Psoas muscle (tissue), 8 donors: ENCODE measurements around the gene TMED1. TPM values are rescaled to one million over a fixed set of nuclear protein-coding genes. Genes with fewer than 3 reads are reported as not detected.

Experiments
- ATAC-seq, 4 donors: fragments of 200-7000 bp; cut with Tn5 transposase; one replicate each; pipeline ENCODE4 v1.9.1; 2020; ENCODE audit warnings: moderate library complexity in 3 of 4, mild to moderate bottlenecking in 2 of 4
- DNase-seq, 2 donors: peaks; one replicate each; pipeline ENCODE4 v3.0.0-alpha.2; 2020
- H3K27ac ChIP-seq: fragments of 200-600 bp; one replicate; pipeline ENCODE4 v1.8.0; 2022
- H3K27me3 ChIP-seq, 3 donors: fragments of 200-600 bp in 1 of 3; one replicate each; pipeline versions ENCODE4 v1.6.1 to v1.8.0; 2013 to 2022; ENCODE audit warnings: low read length in 2 of 3, mild to moderate bottlenecking in 2 of 3, moderate library complexity in 1 of 3; ENCODE audit not compliant: insufficient read depth in 3 of 3
- H3K36me3 ChIP-seq, 2 donors: fragments of 200-600 bp in 1 of 2; one replicate each; pipeline versions ENCODE4 v1.6.1 to v1.8.0; 2013 to 2022; ENCODE audit warnings: low read depth in 1 of 2, mild to moderate bottlenecking in 1 of 2, moderate library complexity in 1 of 2; ENCODE audit not compliant: insufficient read depth in 1 of 2
- H3K4me1 ChIP-seq: fragments of 200-600 bp; one replicate; pipeline ENCODE4 v1.8.0; 2022
- H3K4me3 ChIP-seq: fragments of 200-600 bp; one replicate; pipeline ENCODE4 v1.8.0; 2022; ENCODE audit warnings: mild to moderate bottlenecking
- H3K9me3 ChIP-seq: fragments of 200-600 bp; one replicate; pipeline ENCODE4 v1.8.0; 2022
- CTCF ChIP-seq: fragments of 200-600 bp; IDR thresholded peaks from one replicate; pipeline ENCODE4 v1.8.0; 2022; ENCODE audit warnings: antibody characterized with exemption
- WGBS, 3 donors: extraction: QIAGEN DNeasy Blood & Tissue Kit; methylation state at CpG; one replicate each; pipeline versions ENCODE4 v1.1.6 to v1.1.7; 2013; 5-methylcytosine and 5-hydroxymethylcytosine counted together
- intact Hi-C, 2 donors: fragments of 100-400 bp; cut with DNase I; formaldehyde crosslinking; loops; one replicate each; pipeline versions ENCODE4 v1.11.0 to v1.14.2; 2022
- polyA plus RNA-seq, 3 donors: library from polyadenylated mRNA; stranded (reverse); fragments of 200-250 nt; gene quantifications; one replicate each; pipeline ENCODE4 v1.2.3, GENCODE V29; 2013
- total RNA-seq, 4 donors: library from RNA; stranded (reverse); fragmentation: NEBNext Ultra II Directional in 2 of 4; extraction: Animal tissue kit (Norgen Biotek cat#: 25700) in 2 of 4; gene quantifications; one replicate each; pipeline versions ENCODE4 v1.2.1 to v1.2.4, GENCODE V29; 2021 to 2023
- donor health status: healthy with polysubstance abuse.
- donor health status: DM: no; HTN: no; CAD: no; lungs with moderate emphysema.
- donor health status: Bipolar disorder and iron deficiency.
- donor health status: healthy.
- donor health status: DM: yes; HTN: yes; CAD: no.
- donor health status: DM: no; HTN: no; CAD: no.
- donor health status: DM: no; HTN: no; CAD: no.
- donor health status: DM: yes; HTN: yes; CAD: no.

Gene TMED1
- total and polyA plus RNA-seq, 7 donors = 30.1 to 79.3 (median 37.5) TPM

GRCh38 chr19:10835089-10835753 is 791 bp downstream of the TMED1 start:
- 34 to 39% (median 37%) methylated on average over 30 to 32 of the region's 32 CpGs for WGBS, 3 donors
- H3K4me1 ChIP-seq = peaks cover 7% of the 10 kb centered on the region
- intact Hi-C loops = no loop called here
- peak; percentile 0 to 22 (median 0) for ATAC-seq
- H3K27ac ChIP-seq = peak overlapping the region; percentile 99
- no peaks in the 10 kb centered on the region for H3K27me3 ChIP-seq
- DNase-seq = peak; percentile 49 to 77
- H3K9me3 ChIP-seq = peaks cover 5% of the 10 kb centered on the region
- peaks cover 0 to 44% of the 10 kb centered on the region in 2 donors for H3K36me3 ChIP-seq
- no peak for TF ChIP-seq CTCF
- H3K4me3 ChIP-seq = peak overlapping the region; percentile 84

- ATAC-seq = no peak
- 73 to 78% (median 74%) methylated on average over 20 of the region's 20 CpGs for WGBS, 3 donors
- Histone ChIP-seq H3K4me3 (no peak overlapping the region), H3K4me1 (peaks cover 7% of the 10 kb centered on the region), H3K36me3 (peaks cover 0 to 62% of the 10 kb centered on the region in 2 donors), H3K27ac (no peak overlapping the region), H3K9me3 (peaks cover 5% of the 10 kb centered on the region), H3K27me3 (no peaks in the 10 kb centered on the region)
- no peak for DNase-seq
- intact Hi-C loops = no loop called here
- TF ChIP-seq CTCF = no peak
Measured at GRCh38 chr19:10832939-10833296, 3.1 kb downstream of the TMED1 start.

GRCh38 chr19:10831987-10832938 is 3.7 kb downstream of the TMED1 start:
- whole genome bisulfite sequencing, 3 donors = 67 to 72% (median 72%) methylated on average over 27 to 28 of the region's 28 CpGs
- H3K4me3 ChIP-seq = no peak overlapping the region
- no peaks in the 10 kb centered on the region for H3K27me3 ChIP-seq
- TF ChIP-seq CTCF = no peak
- H3K36me3 ChIP-seq = peaks cover 0 to 69% of the 10 kb centered on the region in 2 donors
- H3K9me3 ChIP-seq = peaks cover 5% of the 10 kb centered on the region
- ATAC-seq (no peak), DNase-seq (no peak)
- H3K27ac ChIP-seq = no peak overlapping the region
- intact Hi-C loops = no loop called here
- H3K4me1 ChIP-seq = peaks cover 7% of the 10 kb centered on the region

- H3K4me3 ChIP-seq = no peak overlapping the region
- intact Hi-C loops = no loop called here
- TF ChIP-seq CTCF = no peak
- H3K36me3 ChIP-seq = peaks cover 0 to 80% of the 10 kb centered on the region in 2 donors
- no peak overlapping the region for H3K27ac ChIP-seq
- H3K4me1 ChIP-seq = peaks cover 3% of the 10 kb centered on the region
- no peaks in the 10 kb centered on the region for H3K27me3 ChIP-seq
- no peak for DNase-seq
- ATAC-seq = no peak
- 78 to 86% (median 79%) methylated on average over 33 of the region's 33 CpGs for WGBS, 3 donors
- H3K9me3 ChIP-seq = no peaks in the 10 kb centered on the region
Measured at GRCh38 chr19:10830931-10831779, 4.9 kb downstream of the TMED1 start.
